ENCODE measurements around the gene SEL1L2. TPM values are rescaled to one million over a fixed set of nuclear protein-coding genes. Genes with fewer than 3 reads are reported as not detected.

Gene SEL1L2
- total RNA-seq, 1 donor from 2014 or later: not detected

DNA sequence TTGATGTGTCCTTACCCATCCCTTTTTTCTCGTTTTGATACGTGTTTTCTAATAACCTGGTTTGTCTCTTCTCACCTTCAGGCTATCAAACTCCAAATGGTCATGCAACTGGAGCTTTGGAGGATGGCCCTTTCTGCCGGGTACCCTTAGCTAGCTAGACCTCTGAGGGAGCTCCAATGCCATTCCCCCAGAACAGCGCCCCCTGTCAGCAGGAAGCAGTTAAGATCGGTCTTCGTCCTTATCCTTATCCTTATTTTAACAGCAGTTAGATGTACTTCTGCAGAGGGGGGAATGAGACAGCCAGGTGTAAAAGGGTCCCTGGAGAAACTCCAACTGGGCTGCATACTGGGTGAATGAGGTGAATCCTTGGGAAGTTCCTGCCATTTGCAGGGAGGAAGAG, 37.2 kb downstream of the SEL1L2 start:
- no peaks in the 10 kb centered on the region for H3K27me3 ChIP-seq
- no peak overlapping the region for H3K27ac ChIP-seq
- no peaks in the 10 kb centered on the region for H3K9me3 ChIP-seq
- no peak for DNase-seq (ENCODE audit: extremely low spot score in 2 of 2)
- intact Hi-C loops (cut with DNase I): no loop called here
- no peak overlapping the region for H3K4me3 ChIP-seq
- TF ChIP-seq, protein P1, sequence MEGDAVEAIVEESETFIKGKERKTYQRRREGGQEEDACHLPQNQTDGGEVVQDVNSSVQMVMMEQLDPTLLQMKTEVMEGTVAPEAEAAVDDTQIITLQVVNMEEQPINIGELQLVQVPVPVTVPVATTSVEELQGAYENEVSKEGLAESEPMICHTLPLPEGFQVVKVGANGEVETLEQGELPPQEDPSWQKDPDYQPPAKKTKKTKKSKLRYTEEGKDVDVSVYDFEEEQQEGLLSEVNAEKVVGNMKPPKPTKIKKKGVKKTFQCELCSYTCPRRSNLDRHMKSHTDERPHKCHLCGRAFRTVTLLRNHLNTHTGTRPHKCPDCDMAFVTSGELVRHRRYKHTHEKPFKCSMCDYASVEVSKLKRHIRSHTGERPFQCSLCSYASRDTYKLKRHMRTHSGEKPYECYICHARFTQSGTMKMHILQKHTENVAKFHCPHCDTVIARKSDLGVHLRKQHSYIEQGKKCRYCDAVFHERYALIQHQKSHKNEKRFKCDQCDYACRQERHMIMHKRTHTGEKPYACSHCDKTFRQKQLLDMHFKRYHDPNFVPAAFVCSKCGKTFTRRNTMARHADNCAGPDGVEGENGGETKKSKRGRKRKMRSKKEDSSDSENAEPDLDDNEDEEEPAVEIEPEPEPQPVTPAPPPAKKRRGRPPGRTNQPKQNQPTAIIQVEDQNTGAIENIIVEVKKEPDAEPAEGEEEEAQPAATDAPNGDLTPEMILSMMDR (IDR thresholded peaks at IDR 0.05): no peak
- TF ChIP-seq POLR2A (IDR thresholded peaks at IDR 0.05) (no peak), POLR2AphosphoS5 (IDR thresholded peaks at IDR 0.05; ENCODE audit: insufficient read depth in 1 of 2, low read depth in 1 of 2) (no peak)
- no peaks in the 10 kb centered on the region for H3K4me1 ChIP-seq
- H3K36me3 ChIP-seq: no peaks in the 10 kb centered on the region

GRCh38 chr20:13947719-13948118, 42.7 kb downstream of the SEL1L2 start:
- Histone ChIP-seq H3K27ac (no peak overlapping the region), H3K4me1 (no peaks in the 10 kb centered on the region), H3K9me3 (no peaks in the 10 kb centered on the region), H3K27me3 (no peaks in the 10 kb centered on the region), H3K4me3 (no peak overlapping the region), H3K36me3 (no peaks in the 10 kb centered on the region)
- no peak for TF ChIP-seq POLR2A (IDR thresholded peaks at IDR 0.05)
- no peak for TF ChIP-seq POLR2AphosphoS5 (IDR thresholded peaks at IDR 0.05; ENCODE audit: insufficient read depth in 1 of 2, low read depth in 1 of 2)
- TF ChIP-seq, protein P1 (IDR thresholded peaks at IDR 0.05): no peak
- no peak for DNase-seq (ENCODE audit: extremely low spot score in 2 of 2)
- intact Hi-C loops (cut with DNase I): no loop called here

DNA sequence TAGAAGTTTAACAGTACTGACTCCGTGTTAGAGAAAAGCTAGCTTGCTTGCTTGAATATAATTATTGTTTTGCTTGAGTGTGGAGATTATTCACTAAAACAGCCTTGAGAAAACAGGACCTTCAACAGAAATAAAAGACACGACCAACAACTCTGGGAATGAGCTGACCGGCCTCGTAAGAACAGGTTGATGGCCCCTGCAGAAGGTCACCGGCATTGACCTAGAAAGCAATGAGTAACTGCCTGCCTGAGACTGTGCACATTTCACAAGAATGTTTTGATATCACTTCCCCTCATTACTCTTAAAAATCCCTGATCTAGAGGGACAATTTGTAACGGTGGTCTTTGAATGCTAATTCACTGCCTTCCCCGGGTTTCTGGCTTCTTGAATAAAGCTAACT, 49.4 kb downstream of the SEL1L2 start:
- Histone ChIP-seq H3K27me3 (no peaks in the 10 kb centered on the region), H3K27ac (no peak overlapping the region), H3K4me3 (no peak overlapping the region), H3K4me1 (no peaks in the 10 kb centered on the region), H3K36me3 (no peaks in the 10 kb centered on the region), H3K9me3 (no peaks in the 10 kb centered on the region)
- intact Hi-C loops (cut with DNase I): no loop called here
- DNase-seq (ENCODE audit: extremely low spot score in 2 of 2): no peak
- TF ChIP-seq POLR2A (IDR thresholded peaks at IDR 0.05) (no peak), POLR2AphosphoS5 (IDR thresholded peaks at IDR 0.05; ENCODE audit: insufficient read depth in 1 of 2, low read depth in 1 of 2) (no peak)
- TF ChIP-seq, protein P1 (IDR thresholded peaks at IDR 0.05): no peak

- H3K4me1 ChIP-seq: no peaks in the 10 kb centered on the region
- intact Hi-C loops (cut with DNase I): no loop called here
- no peaks in the 10 kb centered on the region for H3K27me3 ChIP-seq
- no peak for TF ChIP-seq POLR2A (IDR thresholded peaks at IDR 0.05)
- TF ChIP-seq, protein P1 (IDR thresholded peaks at IDR 0.05): no peak
- no peak for TF ChIP-seq POLR2AphosphoS5 (IDR thresholded peaks at IDR 0.05; ENCODE audit: insufficient read depth in 1 of 2, low read depth in 1 of 2)
- no peak overlapping the region for H3K4me3 ChIP-seq
- H3K36me3 ChIP-seq: no peaks in the 10 kb centered on the region
- H3K27ac ChIP-seq: no peak overlapping the region
- H3K9me3 ChIP-seq: no peaks in the 10 kb centered on the region
- no peak for DNase-seq (ENCODE audit: extremely low spot score in 2 of 2)
Observed at GRCh38 chr20:13936781-13937576, 53.4 kb downstream of the SEL1L2 start.

All from vagina (tissue), 2 donors.